ENCODE results near the gene SLC7A7.
A peak's percentile ranks its signal among the peaks of the same experiment; 100 is the strongest.
"Not testable (repeated sequence)": the region's sequence is repeated elsewhere in the genome, so short reads cannot be mapped to it uniquely, and the experiment has no call there.

Gene SLC7A7

GRCh38 chr14:22786685-22787084 is 28.6 kb downstream of the SLC7A7 start:
- FAIRE-seq: no peak

GRCh38 chr14:22781301-22781991 is 33.8 kb downstream of the SLC7A7 start:
- no peak for FAIRE-seq

- no peak for FAIRE-seq
Measured at GRCh38 chr14:22780941-22781300, 34.3 kb downstream of the SLC7A7 start.

- no peak for FAIRE-seq
Measured at GRCh38 chr14:22780105-22780679, 35.0 kb downstream of the SLC7A7 start.

- no peak for FAIRE-seq
Measured at GRCh38 chr14:22778084-22778483, 37.2 kb downstream of the SLC7A7 start.

- not testable (repeated sequence) for FAIRE-seq
Measured at GRCh38 chr14:22776849-22777248, 38.4 kb downstream of the SLC7A7 start.

- no peak for FAIRE-seq
Measured at GRCh38 chr14:22776215-22776614, 39.0 kb downstream of the SLC7A7 start.

GRCh38 chr14:22774011-22774706 is 41.1 kb downstream of the SLC7A7 start:
- no peak for FAIRE-seq

- FAIRE-seq: no peak
Measured at GRCh38 chr14:22773162-22774010, 41.8 kb downstream of the SLC7A7 start.

GRCh38 chr14:22772725-22773124 is 42.5 kb downstream of the SLC7A7 start:
- no peak for FAIRE-seq

- no peak for FAIRE-seq
Measured at GRCh38 chr14:22770481-22771187, 44.6 kb downstream of the SLC7A7 start.

- FAIRE-seq: no peak
Measured at GRCh38 chr14:22769369-22769768, 45.9 kb downstream of the SLC7A7 start.

- no peak for FAIRE-seq
Measured at GRCh38 chr14:22768947-22769346, 46.3 kb downstream of the SLC7A7 start.

- FAIRE-seq: no peak
Measured at GRCh38 chr14:22767323-22767589, 48.0 kb downstream of the SLC7A7 start.

GRCh38 chr14:22766457-22767322 is 48.5 kb downstream of the SLC7A7 start, which contains the start of gene OXA1L:
TSS of gene OXA1L (plus strand) at chr14:22766688. CDS start at chr14:22766702, 14 bp downstream.
- peak; percentile 96 for FAIRE-seq

- no peak for FAIRE-seq
Measured at GRCh38 chr14:22764382-22764781, 50.9 kb downstream of the SLC7A7 start.

- FAIRE-seq: no peak
Measured at GRCh38 chr14:22761734-22762133, 53.5 kb downstream of the SLC7A7 start.

GRCh38 chr14:22757972-22758650 is 57.1 kb downstream of the SLC7A7 start:
- FAIRE-seq: not testable (repeated sequence)

GRCh38 chr14:22753586-22753985 is 61.6 kb downstream of the SLC7A7 start:
- FAIRE-seq: no peak

GRCh38 chr14:22752422-22752821 is 62.8 kb downstream of the SLC7A7 start:
- no peak for FAIRE-seq

GRCh38 chr14:22748631-22749068 is 66.6 kb downstream of the SLC7A7 start:
- no peak for FAIRE-seq

Measured in G401.6 (cell line).